NB4 (cell line): ENCODE data around the gene NELFA.

Experiments
- DNase-seq: peaks from one replicate; pipeline ENCODE4 v3.0.0; 2010; ENCODE audit warnings: low read depth
- H3K4me3 ChIP-seq: one replicate; pipeline ENCODE4 v1.5.1; 2011; ENCODE audit warnings: mild to moderate bottlenecking, low read depth, low read length, moderate library complexity
- MYC ChIP-seq: IDR thresholded peaks from 2 replicates; pipeline ENCODE4 v1.6.1; 2011; ENCODE audit warnings: low read depth, low read length
- POLR2A ChIP-seq: IDR thresholded peaks from 2 replicates; pipeline ENCODE4 v1.6.1; 2011; ENCODE audit warnings: mild to moderate bottlenecking; ENCODE audit not compliant: insufficient read length; ENCODE audit errors: extremely low read depth
- TF ChIP-seq, protein P1 (sequence below): IDR thresholded peaks from one replicate; pipeline ENCODE4 v1.5.1; 2012; ENCODE audit warnings: low read depth, low read length
- TF ChIP-seq, protein P2 (sequence below): IDR thresholded peaks from 2 replicates; pipeline ENCODE4 v1.6.1; 2011; ENCODE audit warnings: low read depth, low read length

The NELFA gene

DNA sequence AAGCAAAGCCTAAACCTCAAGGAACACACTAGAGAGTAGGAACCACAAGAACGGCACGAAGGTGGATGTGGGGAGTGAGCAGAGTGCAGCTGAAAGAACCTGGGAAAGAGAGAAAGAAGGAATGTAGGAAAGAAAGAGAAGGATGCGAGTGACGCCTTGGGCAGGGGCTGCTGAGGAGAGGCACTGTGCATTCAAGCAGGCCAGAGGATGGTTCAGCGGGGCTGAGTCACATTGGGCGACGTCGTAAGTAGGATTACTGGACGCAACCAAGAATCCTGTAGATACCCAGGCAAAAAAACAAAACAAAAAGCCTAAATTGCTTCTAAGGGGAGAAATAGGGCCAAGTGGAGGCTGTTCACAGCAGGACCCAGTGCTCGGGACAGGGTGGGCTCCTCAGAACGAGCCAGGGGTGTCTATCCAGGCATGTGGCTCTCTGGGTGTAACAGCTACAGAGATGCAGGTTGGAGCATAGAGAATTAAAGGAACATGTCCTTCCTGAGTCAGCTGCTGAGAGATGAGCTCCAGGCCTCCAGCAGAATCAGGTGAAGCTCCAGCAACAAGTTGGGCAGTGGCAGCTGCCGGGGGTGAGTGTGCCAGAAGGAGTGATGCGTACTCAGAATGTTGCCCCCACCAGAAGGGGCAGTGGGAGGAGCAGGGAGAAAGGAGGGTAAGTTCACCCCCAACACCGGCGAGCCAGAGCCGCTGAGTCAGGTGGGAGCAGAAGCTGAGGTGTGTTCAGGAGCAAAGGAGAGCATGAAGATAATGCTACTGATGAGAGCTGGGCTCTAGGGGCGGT, 38.6 kb downstream of the NELFA start:
- DNase-seq: no peak
- no peak overlapping the region for H3K4me3 ChIP-seq

DNA sequence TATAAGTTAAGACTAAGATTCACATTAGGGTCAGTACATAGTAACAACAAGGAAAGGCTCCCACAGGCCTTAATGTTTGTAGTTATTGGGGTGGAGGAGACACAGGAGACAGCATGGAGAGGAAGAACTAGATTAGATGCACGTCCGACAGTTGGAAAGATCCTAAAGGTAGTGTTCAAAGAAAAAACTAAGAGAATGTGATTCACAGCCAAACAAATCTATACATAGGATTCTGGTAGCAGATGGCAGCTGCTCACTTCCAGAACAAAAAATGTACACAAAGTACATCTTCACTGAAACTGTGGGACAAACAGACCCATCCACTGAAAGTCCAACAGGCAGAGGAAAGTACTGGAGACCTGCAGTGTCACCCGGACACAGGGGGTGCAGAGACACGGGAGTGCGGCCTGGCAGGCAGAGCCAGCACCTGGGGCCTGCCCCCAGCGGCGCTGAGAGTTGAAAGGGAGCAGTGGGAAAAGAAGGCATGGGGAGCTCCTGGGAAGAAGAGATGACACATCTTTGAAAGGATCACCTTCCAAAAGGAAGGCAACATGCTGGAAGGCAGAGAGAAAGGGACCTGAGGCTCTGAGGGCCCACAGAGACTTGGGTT, 40.0 kb downstream of the NELFA start:
- no peak for DNase-seq
- no peak overlapping the region for H3K4me3 ChIP-seq
- TF ChIP-seq MYC (no peak), POLR2A (no peak)
- TF ChIP-seq, protein P1, sequence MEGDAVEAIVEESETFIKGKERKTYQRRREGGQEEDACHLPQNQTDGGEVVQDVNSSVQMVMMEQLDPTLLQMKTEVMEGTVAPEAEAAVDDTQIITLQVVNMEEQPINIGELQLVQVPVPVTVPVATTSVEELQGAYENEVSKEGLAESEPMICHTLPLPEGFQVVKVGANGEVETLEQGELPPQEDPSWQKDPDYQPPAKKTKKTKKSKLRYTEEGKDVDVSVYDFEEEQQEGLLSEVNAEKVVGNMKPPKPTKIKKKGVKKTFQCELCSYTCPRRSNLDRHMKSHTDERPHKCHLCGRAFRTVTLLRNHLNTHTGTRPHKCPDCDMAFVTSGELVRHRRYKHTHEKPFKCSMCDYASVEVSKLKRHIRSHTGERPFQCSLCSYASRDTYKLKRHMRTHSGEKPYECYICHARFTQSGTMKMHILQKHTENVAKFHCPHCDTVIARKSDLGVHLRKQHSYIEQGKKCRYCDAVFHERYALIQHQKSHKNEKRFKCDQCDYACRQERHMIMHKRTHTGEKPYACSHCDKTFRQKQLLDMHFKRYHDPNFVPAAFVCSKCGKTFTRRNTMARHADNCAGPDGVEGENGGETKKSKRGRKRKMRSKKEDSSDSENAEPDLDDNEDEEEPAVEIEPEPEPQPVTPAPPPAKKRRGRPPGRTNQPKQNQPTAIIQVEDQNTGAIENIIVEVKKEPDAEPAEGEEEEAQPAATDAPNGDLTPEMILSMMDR: no peak
- TF ChIP-seq, protein P2, sequence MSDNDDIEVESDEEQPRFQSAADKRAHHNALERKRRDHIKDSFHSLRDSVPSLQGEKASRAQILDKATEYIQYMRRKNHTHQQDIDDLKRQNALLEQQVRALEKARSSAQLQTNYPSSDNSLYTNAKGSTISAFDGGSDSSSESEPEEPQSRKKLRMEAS: no peak

More for the DNA sequence above, 38.6 kb downstream of the NELFA start:
- TF ChIP-seq, protein P2: no peak
- TF ChIP-seq MYC: no peak
- TF ChIP-seq POLR2A: no peak

DNA sequence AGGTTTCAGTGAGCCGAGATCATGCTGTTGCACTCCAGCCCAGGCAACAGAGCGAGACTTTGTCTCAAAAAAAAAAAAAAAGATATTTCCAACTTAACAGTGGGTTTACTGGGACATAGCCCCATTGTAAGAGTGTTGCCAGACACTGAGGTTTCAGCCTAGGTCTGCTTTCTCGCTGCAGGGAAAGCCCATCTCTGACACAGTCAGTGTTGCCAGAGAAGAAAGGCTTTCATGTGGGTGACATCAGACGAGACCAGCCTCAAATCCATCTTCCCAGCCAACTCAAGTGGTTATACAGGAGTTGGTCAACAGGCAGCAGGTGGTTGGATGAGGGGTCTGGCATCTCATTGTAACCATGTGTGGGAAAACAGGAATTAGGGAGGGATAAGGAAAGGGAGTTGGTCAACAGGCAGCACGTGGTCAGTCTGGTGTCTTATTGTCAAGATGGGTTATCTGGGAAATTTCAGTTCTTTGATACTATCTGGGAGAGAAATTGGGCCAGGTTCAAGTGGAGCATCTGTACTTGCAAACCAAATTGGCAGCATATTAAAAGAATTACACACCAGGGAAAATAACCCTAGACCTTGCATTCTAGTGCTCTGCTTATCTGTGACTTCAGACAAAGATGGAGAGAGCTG, 41.1 kb downstream of the NELFA start:
- no peak for DNase-seq
- TF ChIP-seq, protein P1: no peak
- no peak for TF ChIP-seq MYC
- TF ChIP-seq, protein P2: no peak
- TF ChIP-seq POLR2A: no peak
- H3K4me3 ChIP-seq: no peak overlapping the region

DNA sequence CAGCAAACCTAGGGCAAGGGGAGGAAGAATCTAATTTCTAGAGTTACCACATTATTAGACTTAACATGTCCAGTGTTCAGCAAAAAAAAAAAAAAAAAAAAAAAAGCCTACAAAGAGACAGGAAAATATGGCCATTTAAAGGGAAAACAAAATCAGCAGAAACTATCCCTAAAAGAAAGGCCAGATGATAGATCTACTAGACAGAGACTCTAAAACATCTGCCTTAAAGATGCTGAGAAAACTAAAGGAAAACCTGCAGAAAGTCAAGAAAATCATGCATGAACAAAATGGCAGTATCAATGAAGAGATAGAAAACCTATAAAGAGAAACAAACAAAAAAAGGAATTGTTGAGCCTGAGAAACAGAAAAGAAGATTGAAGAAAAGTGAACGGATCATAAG, 43.8 kb downstream of the NELFA start:
- no peak overlapping the region for H3K4me3 ChIP-seq
- DNase-seq: no peak
- no peak for TF ChIP-seq POLR2A
- TF ChIP-seq, protein P2: no peak
- TF ChIP-seq, protein P1: no peak
- TF ChIP-seq MYC: no peak

DNA sequence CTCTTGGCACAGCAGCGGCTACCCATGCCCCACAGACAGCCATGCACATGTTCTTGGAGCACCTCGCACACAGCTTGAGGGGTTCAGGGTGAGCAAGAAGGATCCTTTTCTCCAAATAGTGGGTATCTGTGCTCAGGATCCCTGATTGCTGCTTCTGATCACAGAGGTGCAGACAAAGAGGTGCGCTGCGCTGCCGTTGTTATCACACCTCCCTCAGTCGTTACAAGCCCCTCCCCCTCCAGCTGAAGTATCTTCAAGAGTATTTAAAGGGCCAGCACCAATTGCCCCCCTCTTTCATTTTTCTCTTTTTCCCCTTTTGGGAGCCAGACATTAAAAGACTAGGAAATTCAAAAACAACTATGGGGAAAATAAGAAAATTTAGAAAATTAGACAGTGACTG, 44.3 kb downstream of the NELFA start:
- no peak for DNase-seq
- H3K4me3 ChIP-seq: no peak overlapping the region
- no peak for TF ChIP-seq POLR2A
- TF ChIP-seq, protein P2: no peak

DNA sequence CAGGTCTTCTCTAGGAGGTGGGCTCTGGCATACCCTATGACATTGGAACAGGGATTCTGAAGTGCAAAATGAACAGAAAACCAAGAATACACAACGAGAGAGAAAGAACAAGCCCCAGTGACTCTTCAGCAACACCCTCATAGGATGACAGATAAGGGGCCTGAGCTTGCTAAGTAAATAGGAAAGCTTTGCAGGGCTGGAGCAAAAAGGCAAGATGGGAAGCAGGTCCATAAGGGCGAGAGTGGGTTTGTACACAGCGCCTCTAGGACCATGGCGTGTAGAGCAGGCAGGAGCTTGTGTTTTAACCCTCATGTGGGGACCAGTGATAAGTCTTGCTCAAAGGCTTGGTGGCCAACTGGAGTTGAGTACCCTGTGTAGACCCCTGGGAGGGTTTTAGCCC, 45.8 kb downstream of the NELFA start:
- TF ChIP-seq, protein P1: no peak
- TF ChIP-seq POLR2A: no peak
- TF ChIP-seq, protein P2: no peak
- TF ChIP-seq MYC: no peak
- H3K4me3 ChIP-seq: no peak overlapping the region
- no peak for DNase-seq
